ENCODE data around the gene TMEM30B.
"Not testable (repeated sequence)": the region's sequence is repeated elsewhere in the genome, so short reads cannot be mapped to it uniquely, and the experiment has no call there.

The TMEM30B gene

GRCh38 chr14:61281186-61281947 is at the start of gene TMEM30B:
Gene TMEM30B (minus strand): TSS chr14:61281338. CDS start chr14:61281147, 191 bp downstream.
- peak; percentile 12 to 53 for DNase-seq

GRCh38 chr14:61330511-61330910 is 49.4 kb upstream of the TMEM30B start:
- no peak for DNase-seq

GRCh38 chr14:61329478-61330051 is 48.4 kb upstream of the TMEM30B start:
- DNase-seq: no peak

GRCh38 chr14:61328626-61329262 is 47.6 kb upstream of the TMEM30B start:
- no peak for DNase-seq

GRCh38 chr14:61326847-61327246 is 45.7 kb upstream of the TMEM30B start:
- no peak for DNase-seq

- DNase-seq: no peak
Measured at GRCh38 chr14:61326146-61326545, 45.0 kb upstream of the TMEM30B start.

- no peak for DNase-seq
Measured at GRCh38 chr14:61325166-61325565, 44.0 kb upstream of the TMEM30B start.

GRCh38 chr14:61323970-61324369 is 42.8 kb upstream of the TMEM30B start:
- DNase-seq: no peak

GRCh38 chr14:61322799-61323290 is 41.7 kb upstream of the TMEM30B start:
- DNase-seq: no peak

GRCh38 chr14:61322011-61322798 is 41.1 kb upstream of the TMEM30B start:
- no peak for DNase-seq

- DNase-seq: peak; percentile 47 to 55
Measured at GRCh38 chr14:61321385-61322010, 40.4 kb upstream of the TMEM30B start, which contains the start of gene PRKCH. Gene PRKCH (plus strand): TSS chr14:61321579. CDS start chr14:61322102, 523 bp downstream.

GRCh38 chr14:61320806-61321384 is 39.8 kb upstream of the TMEM30B start:
- DNase-seq: peak in 1 of 2 experiments; percentile 43

- not testable (repeated sequence) for DNase-seq
Measured at GRCh38 chr14:61320170-61320569, 39.0 kb upstream of the TMEM30B start.

- DNase-seq: no peak
Measured at GRCh38 chr14:61319706-61320105, 38.6 kb upstream of the TMEM30B start.

GRCh38 chr14:61319086-61319485 is 37.9 kb upstream of the TMEM30B start:
- DNase-seq: no peak

GRCh38 chr14:61315313-61315712 is 34.2 kb upstream of the TMEM30B start:
- peak in 1 of 2 experiments; percentile 45 for DNase-seq

GRCh38 chr14:61308701-61309100 is 27.6 kb upstream of the TMEM30B start:
- DNase-seq: not testable (repeated sequence)

GRCh38 chr14:61308198-61308597 is 27.1 kb upstream of the TMEM30B start:
- DNase-seq: no peak

GRCh38 chr14:61304688-61305087 is 23.6 kb upstream of the TMEM30B start:
- no peak for DNase-seq

- no peak for DNase-seq
Measured at GRCh38 chr14:61300754-61301153, 19.6 kb upstream of the TMEM30B start.

GRCh38 chr14:61300209-61300608 is 19.1 kb upstream of the TMEM30B start:
- no peak for DNase-seq

- DNase-seq: no peak
Measured at GRCh38 chr14:61298824-61299223, 17.7 kb upstream of the TMEM30B start.
